Raji (cell line): ENCODE data around the gene CRB2.

Experiments
- POLR2A ChIP-seq: IDR thresholded peaks from 2 replicates; pipeline ENCODE4 v1.6.1; 2011; ENCODE audit warnings: low read depth, low read length, control low read depth; ENCODE audit not compliant: insufficient read depth

CRB2 gene

DNA sequence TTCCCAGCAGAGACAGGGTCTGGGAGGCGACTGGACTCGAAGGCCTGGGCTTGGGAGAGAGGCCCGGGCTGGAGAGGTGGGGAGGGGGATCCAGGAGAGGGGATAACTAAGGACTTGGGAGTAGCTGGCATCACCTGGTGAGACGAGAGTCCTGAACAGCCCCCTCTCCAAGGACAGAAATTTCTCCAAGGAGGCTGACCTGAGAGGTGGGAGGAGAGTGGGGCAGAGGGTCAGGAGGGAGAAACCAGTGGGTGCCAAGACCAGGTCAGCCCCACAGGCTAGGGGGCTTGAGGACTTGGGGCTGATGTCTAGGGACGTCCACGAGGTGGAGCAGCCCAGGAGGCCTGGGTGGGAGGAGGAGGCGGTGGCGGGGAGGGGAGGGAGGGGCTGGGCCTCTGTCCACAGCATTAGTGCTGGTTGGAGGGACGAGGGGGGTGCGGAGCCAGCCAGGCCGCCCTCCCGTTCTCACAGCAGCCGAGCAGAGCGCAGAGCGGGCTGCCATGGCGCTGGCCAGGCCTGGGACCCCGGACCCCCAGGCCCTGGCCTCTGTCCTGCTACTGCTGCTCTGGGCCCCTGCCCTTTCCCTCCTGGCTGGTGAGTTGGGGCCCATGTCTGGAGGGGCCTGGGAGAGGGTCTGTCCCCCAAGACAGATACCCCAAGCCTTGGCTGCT is at the start of gene CRB2:
CRB2 (plus strand) TSS at position 437 of the 671 bp plus-strand sequence; CDS start at position 501, 64 bp downstream.
- TF ChIP-seq POLR2A = no peak

DNA sequence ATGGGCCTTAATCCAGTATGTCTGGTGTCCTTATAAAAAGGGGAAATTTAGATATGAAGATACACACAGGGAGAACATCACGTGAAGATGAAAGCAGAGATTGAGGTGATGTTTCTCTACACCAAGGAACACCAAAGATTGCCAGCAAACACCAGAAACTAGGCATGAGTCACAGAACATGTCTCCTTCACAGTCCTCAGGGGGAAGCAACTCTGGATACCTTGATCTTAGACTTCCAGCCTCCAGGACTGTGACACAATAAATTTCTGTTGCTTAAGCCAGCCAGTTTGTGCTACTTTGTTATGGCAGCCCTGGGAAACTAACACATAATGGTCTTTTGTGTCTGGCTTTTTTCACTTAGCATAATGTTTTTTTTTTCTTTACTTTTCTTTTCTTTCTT is 46.4 kb upstream of the CRB2 start:
- no peak for TF ChIP-seq POLR2A

DNA sequence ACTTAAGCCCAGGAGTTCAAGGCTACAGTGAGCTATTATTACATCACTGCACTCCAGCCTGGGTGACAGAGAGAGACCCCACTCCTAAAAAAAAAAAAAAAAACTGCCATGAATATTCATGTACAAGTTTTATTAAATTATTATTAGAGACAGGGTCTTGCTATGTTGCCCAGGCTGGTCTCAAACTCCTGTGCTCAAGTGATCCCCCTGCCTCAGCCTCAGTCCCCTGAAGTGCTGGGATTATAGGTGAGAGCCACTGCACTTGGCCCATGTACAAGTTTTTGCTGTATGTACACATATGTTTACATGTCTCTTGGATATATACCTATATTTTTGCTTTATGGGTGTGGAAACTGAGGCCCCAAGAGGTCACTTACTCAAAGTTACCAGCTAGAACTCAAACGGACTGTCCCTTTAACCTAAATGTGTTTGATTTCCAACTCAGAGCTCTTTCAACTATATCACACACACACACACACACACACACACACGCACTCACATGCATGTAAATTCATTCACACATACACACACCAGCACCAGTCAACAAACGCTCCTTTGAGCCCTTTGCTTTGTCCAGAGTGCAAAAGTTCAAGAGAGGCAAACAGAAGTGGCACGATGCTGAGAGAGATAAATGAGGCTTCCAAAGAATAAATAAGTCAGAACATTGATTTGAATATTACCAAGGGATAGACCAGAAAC is 45.3 kb upstream of the CRB2 start:
- TF ChIP-seq POLR2A = no peak

- no peak for TF ChIP-seq POLR2A
Measured at GRCh38 chr9:123311250-123311752, 44.7 kb upstream of the CRB2 start.

- TF ChIP-seq POLR2A = no peak
Measured at GRCh38 chr9:123312306-123312877, 43.6 kb upstream of the CRB2 start.

GRCh38 chr9:123314617-123315016 is 41.4 kb upstream of the CRB2 start:
- no peak for TF ChIP-seq POLR2A

DNA sequence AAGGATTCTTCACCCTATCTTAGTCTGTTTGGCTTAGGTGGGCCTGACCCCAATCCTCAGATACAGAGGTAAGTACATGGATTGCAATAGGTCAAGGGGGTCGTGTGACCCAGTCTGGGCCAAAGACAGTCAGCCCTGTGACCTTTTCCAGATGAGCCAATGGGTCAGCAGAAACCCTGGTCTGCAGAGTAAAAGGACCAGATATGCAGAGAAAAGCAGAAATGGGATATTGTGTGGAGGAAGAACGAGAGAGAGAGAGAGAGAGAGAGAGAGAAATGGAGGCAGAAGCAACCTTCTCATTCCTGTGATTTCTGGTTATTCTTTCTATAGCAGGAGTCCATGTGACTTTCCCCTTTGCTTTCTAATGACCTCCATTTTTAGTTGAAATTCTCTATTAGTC is 40.4 kb upstream of the CRB2 start:
- no peak for TF ChIP-seq POLR2A

DNA sequence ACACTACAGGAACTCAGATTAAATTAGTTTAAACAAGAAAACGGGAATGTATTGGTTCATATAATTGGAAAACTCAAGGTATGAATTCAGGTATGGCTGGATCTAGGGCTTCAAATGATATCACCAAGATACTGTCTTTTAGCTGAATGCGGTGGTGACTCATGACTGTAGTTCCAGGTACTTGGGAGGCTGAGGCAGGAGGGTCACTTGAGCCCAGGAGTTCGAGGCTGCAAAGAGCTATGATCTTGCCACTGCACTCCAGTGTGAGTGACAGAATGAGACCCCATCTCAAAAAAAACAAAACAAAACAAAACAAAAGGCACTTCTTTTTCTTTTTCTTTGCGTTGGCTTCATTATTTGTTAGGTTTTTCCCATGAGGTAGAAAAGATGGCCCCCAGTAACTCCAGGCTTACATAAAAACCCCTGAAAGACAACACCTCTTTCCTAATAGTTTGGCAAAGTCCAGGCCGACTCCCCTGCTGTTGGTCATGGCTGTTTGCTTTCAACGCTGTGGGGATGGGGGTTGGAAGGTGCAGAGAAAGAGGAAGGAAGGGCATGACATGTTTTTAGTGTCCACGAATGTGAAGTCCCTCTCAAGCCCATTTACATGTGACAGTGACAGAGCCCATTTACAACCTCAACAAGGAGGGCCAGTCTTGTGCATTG is 39.8 kb upstream of the CRB2 start:
- TF ChIP-seq POLR2A = no peak

DNA sequence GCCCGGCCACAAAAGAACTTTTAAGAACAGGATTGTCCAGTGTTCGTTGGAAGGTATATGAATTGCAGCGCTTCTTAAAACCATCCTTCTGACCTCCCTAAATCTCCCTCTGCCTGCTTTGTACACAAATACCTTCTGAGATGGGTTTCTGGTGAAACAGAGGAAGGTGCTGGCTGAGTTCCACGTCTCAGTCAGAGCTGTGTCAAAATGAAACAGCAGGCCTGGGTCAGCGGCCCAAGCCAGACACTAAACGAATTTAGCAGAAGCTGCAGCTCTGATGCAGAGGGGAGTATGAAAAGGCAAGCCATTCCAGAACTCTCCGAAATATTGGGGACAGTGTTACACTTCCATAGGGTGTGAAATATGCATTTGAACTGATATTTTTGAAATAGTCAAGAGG is 37.8 kb upstream of the CRB2 start:
- TF ChIP-seq POLR2A = no peak

GRCh38 chr9:123318961-123319421 is 37.0 kb upstream of the CRB2 start:
- no peak for TF ChIP-seq POLR2A

- TF ChIP-seq POLR2A = no peak
Measured at GRCh38 chr9:123319541-123320339, 36.3 kb upstream of the CRB2 start.

DNA sequence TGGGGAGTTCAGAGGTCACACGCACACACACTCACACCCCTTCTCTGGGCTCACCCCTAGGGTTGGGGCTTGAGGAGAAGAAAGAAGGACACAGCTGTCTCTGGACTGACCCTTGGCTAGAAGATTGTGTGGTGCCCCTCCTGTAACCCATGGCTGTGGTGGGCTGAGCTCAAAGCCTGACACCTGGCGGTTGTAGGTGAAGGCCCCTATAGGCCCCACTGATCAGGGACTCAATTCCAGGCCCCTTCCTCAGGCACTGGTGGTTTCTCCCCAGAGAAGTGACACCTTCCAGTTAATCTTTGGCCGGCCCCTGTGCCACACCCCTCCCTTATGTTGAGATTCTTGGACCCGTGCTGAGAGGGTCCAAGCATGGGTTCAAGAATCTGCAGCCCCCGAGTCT is 35.2 kb upstream of the CRB2 start:
- TF ChIP-seq POLR2A = no peak

DNA sequence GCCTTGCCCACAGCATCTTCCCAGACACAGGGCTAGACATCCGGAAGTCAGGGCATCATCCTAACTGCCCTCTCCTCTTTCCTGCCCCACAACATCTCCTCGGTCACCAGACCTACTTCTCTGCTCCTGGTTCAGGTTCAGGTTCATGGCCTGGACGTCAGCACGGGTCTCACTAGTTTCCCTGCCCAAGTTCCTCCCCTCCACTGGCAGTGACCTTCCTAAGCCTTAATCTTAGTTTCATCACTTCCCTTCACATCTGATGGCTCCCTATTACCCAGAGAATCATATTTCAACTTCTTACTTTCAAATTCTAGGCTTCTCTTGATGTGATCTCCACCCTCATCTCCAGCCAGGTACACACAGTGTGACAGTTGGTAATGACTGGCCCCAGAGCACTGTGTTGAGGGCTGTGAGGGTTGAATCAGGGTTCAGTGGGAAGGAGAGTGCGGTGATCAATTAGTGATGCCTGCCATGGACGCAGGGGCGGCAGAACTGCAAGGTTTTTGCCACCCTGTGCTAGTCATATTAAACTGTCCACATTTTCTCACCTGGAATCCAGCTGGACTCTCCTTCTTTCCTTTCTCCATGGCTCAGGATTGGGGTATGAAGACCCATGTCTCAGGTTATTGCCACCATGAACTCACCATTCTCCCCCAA is 34.3 kb upstream of the CRB2 start:
- no peak for TF ChIP-seq POLR2A
